ENCODE measurements around the gene PGM1.
A peak's percentile ranks its signal among the peaks of the same experiment; 100 is the strongest.
"Not testable (repeated sequence)": the region's sequence is repeated elsewhere in the genome, so short reads cannot be mapped to it uniquely, and the experiment has no call there.

PGM1 gene

DNA sequence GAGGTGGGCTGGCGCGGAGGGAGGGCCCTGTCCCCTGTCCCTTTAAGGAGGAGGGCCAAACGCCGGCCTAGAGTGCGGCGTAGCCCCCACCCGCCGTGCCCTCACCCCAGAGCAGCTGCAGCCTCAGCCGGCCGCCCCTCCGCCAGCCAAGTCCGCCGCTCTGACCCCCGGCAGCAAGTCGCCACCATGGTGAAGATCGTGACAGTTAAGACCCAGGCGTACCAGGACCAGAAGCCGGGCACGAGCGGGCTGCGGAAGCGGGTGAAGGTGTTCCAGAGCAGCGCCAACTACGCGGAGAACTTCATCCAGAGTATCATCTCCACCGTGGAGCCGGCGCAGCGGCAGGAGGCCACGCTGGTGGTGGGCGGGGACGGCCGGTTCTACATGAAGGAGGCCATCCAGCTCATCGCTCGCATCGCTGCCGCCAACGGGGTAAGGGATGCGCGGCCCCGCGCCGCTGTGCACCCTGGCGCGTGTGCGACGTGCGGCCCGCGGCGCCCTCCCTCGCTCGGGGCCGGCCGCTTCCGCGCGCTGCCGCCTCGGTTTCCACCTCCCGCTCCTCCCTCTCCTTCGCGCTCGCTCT is at the start of gene PGM1:
Gene PGM1, plus strand, starts transcription at position 109 of the 583 bp plus-strand sequence. Its CDS starts 78 bp downstream, at position 187.
- DNase-seq: peak; percentile 21

DNA sequence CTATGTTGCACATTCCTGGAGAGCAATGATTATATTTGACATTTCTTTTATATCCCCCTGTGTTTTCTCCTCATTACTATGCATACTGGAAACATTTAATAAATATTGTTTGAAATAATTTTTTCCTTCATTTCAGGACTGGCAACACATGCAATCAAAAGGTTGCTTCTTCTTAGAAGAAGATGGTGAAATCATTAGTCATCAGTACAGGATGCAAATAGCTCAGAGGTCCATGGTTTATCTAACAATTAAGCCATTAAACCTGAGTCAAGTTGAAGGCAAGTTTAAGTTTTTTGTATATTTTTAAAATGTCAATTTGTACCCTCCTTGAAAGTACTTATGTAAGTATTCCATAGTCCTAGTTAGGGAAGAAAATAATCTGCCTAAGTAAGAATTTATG is 47.4 kb upstream of the PGM1 start:
- no peak for DNase-seq

- peak; percentile 94 for DNase-seq
These were observed 45.5 kb upstream of the PGM1 start for GRCh38 chr1:63547621-63548294.

- no peak for DNase-seq
These were observed 44.9 kb upstream of the PGM1 start for GRCh38 chr1:63548303-63548702.

DNA sequence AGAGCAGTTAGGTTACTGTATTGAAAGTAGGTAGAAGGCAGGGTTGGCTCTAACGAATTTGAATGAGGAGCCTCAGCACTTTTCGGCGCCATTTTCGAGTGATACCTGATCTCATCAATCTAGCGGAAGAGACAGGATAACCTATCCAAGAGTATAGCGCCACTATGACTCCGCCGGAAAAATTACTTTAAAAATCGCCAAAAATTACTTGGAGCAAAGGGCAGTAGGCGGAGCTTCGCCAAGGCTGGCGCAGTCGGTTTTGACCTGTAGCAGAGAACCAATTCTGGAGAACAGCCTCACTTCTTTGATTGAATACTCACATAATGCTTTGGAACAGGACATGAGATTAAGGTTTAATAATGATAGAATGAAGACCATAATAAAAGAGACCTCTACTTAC is 44.3 kb upstream of the PGM1 start:
- no peak for DNase-seq

DNA sequence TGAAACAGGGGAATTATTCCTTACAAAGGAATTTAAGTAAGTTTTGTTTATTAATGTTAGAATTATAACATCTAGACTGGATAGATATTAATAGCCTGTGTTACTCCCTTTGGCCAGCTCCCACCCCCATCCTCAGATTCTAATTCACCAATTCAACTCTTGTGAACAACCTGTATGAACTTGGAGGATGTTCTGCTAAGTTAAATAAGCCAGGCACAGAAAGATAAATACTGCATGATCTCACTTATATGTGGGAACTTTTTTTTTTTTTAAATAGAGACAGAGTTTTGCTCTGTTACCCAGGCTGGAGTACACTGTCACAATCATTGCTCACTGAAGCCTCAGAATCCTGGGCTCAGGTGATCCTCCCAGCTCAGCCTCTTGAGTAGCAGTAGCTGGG is 37.7 kb upstream of the PGM1 start:
- DNase-seq: no peak

- DNase-seq: peak; percentile 41
These were observed 35.7 kb upstream of the PGM1 start for GRCh38 chr1:63557365-63557987.

- DNase-seq: no peak
These were observed 33.9 kb upstream of the PGM1 start for GRCh38 chr1:63559357-63559756.

GRCh38 chr1:63563745-63564144 is 29.5 kb upstream of the PGM1 start:
- no peak for DNase-seq

GRCh38 chr1:63569068-63569467 is 24.1 kb upstream of the PGM1 start:
- DNase-seq: no peak

GRCh38 chr1:63569640-63570316 is 23.4 kb upstream of the PGM1 start:
- no peak for DNase-seq

GRCh38 chr1:63572686-63573085 is 20.5 kb upstream of the PGM1 start:
- not testable (repeated sequence) for DNase-seq

GRCh38 chr1:63574203-63574796 is 18.9 kb upstream of the PGM1 start:
- DNase-seq: not testable (repeated sequence)

- DNase-seq: peak; percentile 25
These were observed 17.8 kb upstream of the PGM1 start for GRCh38 chr1:63575340-63575826.

- not testable (repeated sequence) for DNase-seq
These were observed 6.9 kb upstream of the PGM1 start for GRCh38 chr1:63586326-63586725.

DNA sequence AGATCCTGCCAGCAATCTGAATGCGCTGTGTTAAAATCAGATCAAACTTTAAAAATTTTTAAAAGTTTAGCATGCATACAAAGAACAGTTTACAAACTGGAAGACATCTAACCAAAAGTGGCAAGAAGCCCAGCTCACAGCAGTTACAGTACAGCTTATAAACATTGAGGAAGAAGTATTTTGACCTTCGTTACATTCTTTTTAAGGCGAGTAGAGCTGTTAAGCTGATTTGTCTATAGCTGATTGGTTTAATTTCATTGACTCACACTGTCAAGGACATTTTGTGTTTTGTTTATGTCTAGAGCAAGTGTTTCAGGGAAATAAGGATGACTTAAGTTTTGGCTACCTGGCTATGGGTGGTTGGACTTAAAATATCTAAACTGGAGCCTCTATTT is 3.0 kb upstream of the PGM1 start:
- peak; percentile 12 for DNase-seq

DNA sequence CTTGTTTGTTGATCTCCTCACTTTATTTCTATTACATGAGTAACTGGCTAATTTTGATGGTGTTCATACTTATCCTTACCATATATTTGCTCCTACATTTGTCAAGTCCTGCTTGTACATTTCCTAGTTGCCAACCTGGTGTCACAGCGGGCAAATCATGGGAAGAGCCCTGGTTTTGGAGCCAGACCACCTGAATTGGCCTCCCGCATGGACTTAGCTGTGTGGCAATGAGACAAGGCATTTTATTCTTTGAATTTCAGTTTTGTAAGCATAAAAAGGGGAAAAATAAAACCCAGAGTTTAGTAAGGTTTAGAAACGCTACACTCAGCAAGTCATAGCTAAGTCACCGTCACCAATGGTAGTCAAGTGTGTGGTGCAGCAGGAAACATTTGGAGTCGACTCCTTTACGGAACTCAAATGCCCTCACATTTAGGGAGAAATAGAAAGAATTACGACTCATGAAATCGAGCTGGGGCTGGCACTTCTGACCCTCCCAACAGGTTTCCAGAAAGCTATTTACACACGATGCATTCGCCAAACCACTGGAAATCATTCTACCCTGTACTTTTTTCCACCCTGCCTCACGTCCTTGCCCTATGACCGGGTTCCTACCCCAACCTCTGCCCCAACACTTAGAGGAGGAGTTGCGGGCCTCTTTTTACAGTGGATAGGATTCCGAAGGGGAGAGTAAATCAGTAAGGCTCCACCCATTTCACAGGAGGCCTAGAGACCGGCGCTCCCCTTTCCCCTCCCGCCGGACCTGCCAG is 492 bp upstream of the PGM1 start:
- DNase-seq: no peak

- no peak for DNase-seq
These were observed 835 bp downstream of the PGM1 start for GRCh38 chr1:63593886-63594605.

- DNase-seq: no peak
These were observed 2.2 kb downstream of the PGM1 start for GRCh38 chr1:63595435-63595834.

DNA sequence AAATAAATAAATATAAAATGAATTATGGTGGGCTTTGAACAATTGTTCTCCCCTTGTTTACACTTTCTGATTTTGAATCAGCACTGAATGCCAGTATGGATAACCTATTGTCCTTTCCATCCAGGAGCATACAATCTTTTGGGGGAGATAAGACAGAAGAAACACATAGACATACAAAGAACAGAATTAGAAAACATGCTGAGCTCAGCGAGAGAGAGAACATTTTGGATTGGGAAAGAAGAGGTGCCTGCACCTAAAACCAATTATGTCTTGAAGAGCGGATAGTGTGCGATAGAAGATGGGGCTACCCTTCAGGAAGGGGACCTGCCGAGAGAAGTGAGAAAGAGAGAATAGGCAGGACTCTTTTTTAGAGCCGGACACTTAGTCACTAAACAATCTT is 6.6 kb downstream of the PGM1 start:
- no peak for DNase-seq

DNA sequence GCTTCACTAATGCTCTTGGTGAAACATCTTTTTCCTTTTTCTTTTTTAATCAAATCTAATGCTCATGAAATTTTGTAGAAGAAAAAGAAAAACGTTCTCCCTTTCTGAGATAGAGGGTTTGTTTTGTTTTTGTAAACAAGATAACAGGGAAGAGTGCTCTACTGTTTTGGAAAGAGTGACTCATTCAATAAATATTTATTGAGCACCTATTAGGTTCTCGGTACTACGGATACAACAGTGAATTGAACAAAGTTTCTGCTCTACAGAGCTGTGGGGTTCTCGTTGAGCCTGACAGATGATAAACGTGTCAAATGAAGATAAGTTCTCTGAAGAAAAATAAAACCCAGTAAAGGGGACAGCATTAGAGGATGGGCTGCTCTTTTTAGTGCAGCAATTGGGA is 7.0 kb downstream of the PGM1 start:
- no peak for DNase-seq

GRCh38 chr1:63601061-63601460 is 7.8 kb downstream of the PGM1 start:
- no peak for DNase-seq
